Progenitor cell of endocrine pancreas (in vitro differentiated cells): ENCODE measurements around the gene SEC14L5. TPM values are rescaled to one million over a fixed set of nuclear protein-coding genes. Genes with fewer than 3 reads are reported as not detected.

Source experiments
- DNase-seq: peaks from one replicate; pipeline ENCODE4 v3.0.0; 2021; ENCODE audit warnings: low spot score; ENCODE audit not compliant: unreplicated experiment
- H3K27ac Mint-ChIP-seq: 2 replicates; pipeline ENCODE4 v1.8.0; 2021; ENCODE audit warnings: mild to moderate bottlenecking, moderate library complexity, mixed read lengths
- H3K27me3 Mint-ChIP-seq: 2 replicates; pipeline ENCODE4 v1.8.0; 2021; ENCODE audit warnings: mixed read lengths
- H3K36me3 Mint-ChIP-seq: 2 replicates; pipeline ENCODE4 v1.8.0; 2022; ENCODE audit warnings: mixed read lengths; ENCODE audit not compliant: insufficient read depth
- H3K4me1 Mint-ChIP-seq: 2 replicates; pipeline ENCODE4 v1.8.0; 2021; ENCODE audit warnings: low read depth, mixed read lengths
- H3K4me3 Mint-ChIP-seq: 2 replicates; pipeline ENCODE4 v1.8.0; 2021; ENCODE audit warnings: low read depth, mild to moderate bottlenecking, moderate library complexity, mixed read lengths
- H3K9me3 Mint-ChIP-seq: 2 replicates; pipeline ENCODE4 v1.8.0; 2021; ENCODE audit warnings: low read depth, mixed read lengths
- CTCF ChIP-seq: fragments of 200-600 bp; sonication (generic); IDR thresholded peaks from one replicate; pipeline ENCODE4 v1.5.0; 2021; ENCODE audit warnings: antibody characterized with exemption, mild to moderate bottlenecking; ENCODE audit not compliant: unreplicated experiment
- total RNA-seq: library from RNA; stranded (reverse); gene quantifications from 2 replicates; pipeline ENCODE4 v1.2.1, GENCODE V29; 2021

SEC14L5 gene
- total RNA-seq, 1 donor from 2014 or later = 2.1 TPM

- Mint-ChIP-seq H3K27me3 (no peaks in the 10 kb centered on the region), H3K4me3 (no peak overlapping the region), H3K27ac (no peak overlapping the region), H3K4me1 (peaks cover 7% of the 10 kb centered on the region), H3K36me3 (peaks cover 1% of the 10 kb centered on the region), H3K9me3 (peaks cover 2% of the 10 kb centered on the region)
- no peak for TF ChIP-seq CTCF
- no peak for DNase-seq
Measured at GRCh38 chr16:5045499-5046115, 87.5 kb downstream of the SEC14L5 start.

GRCh38 chr16:5046914-5047313 lies 88.8 kb downstream of the SEC14L5 start:
- Mint-ChIP-seq H3K27me3 (no peaks in the 10 kb centered on the region), H3K27ac (no peak overlapping the region), H3K4me3 (no peak overlapping the region), H3K9me3 (peaks cover 7% of the 10 kb centered on the region), H3K36me3 (peaks cover 1% of the 10 kb centered on the region), H3K4me1 (peaks cover 3% of the 10 kb centered on the region)
- no peak for TF ChIP-seq CTCF
- no peak for DNase-seq

GRCh38 chr16:5054876-5055865 lies 97.0 kb downstream of the SEC14L5 start:
- TF ChIP-seq CTCF = no peak
- no peak for DNase-seq
- H3K27me3 Mint-ChIP-seq = no peaks in the 10 kb centered on the region
- H3K27ac Mint-ChIP-seq = no peak overlapping the region
- H3K9me3 Mint-ChIP-seq = peaks cover 7% of the 10 kb centered on the region
- H3K4me3 Mint-ChIP-seq = no peak overlapping the region
- H3K36me3 Mint-ChIP-seq = no peaks in the 10 kb centered on the region
- H3K4me1 Mint-ChIP-seq = no peaks in the 10 kb centered on the region

- Mint-ChIP-seq H3K4me1 (no peaks in the 10 kb centered on the region), H3K4me3 (no peak overlapping the region), H3K27me3 (no peaks in the 10 kb centered on the region), H3K27ac (no peak overlapping the region), H3K36me3 (no peaks in the 10 kb centered on the region), H3K9me3 (no peaks in the 10 kb centered on the region)
- DNase-seq = no peak
- TF ChIP-seq CTCF = peak; percentile 45
Measured at GRCh38 chr16:5056352-5056751, 98.2 kb downstream of the SEC14L5 start.

- Mint-ChIP-seq H3K9me3 (no peaks in the 10 kb centered on the region), H3K27me3 (peaks cover 5% of the 10 kb centered on the region), H3K4me3 (no peak overlapping the region), H3K36me3 (no peaks in the 10 kb centered on the region), H3K27ac (no peak overlapping the region), H3K4me1 (no peaks in the 10 kb centered on the region)
- peak; percentile 52 for TF ChIP-seq CTCF
- no peak for DNase-seq
Measured at GRCh38 chr16:5058476-5058875, 100.3 kb downstream of the SEC14L5 start.
